Lung (tissue), 12 donors: ENCODE data around the gene LIN9. TPM values are rescaled to one million over a fixed set of nuclear protein-coding genes. Genes with fewer than 3 reads are reported as not detected.
A peak's percentile ranks its signal among the peaks of the same experiment; 100 is the strongest.

Experiments used
- ATAC-seq: fragments of 200-7000 bp; cut with Tn5 transposase; one replicate; pipeline ENCODE4 v1.9.1; 2020; ENCODE audit warnings: moderate number of reproducible peaks; ENCODE audit not compliant: insufficient read depth, low FRiP score
- DNase-seq, 3 donors: peaks; one replicate each; pipeline ENCODE4 v3.0.0-alpha.2; 2013 to 2017
- H3K27ac ChIP-seq, 2 donors: one replicate each; pipeline ENCODE4 v1.5.1; 2013; ENCODE audit warnings: mild to moderate bottlenecking in 2 of 2, moderate library complexity in 2 of 2, control low read depth in 1 of 2, inconsistent platforms in 1 of 2, low read depth in 1 of 2, low read length in 1 of 2
- H3K27me3 ChIP-seq, 3 donors: one replicate each; pipeline ENCODE4 v1.5.1; 2013; ENCODE audit warnings: low read length in 2 of 3; ENCODE audit not compliant: control insufficient read depth in 3 of 3, insufficient read depth in 3 of 3
- H3K36me3 ChIP-seq, 4 donors: one replicate each; pipeline ENCODE4 v1.5.1; 2013; ENCODE audit warnings: low read length in 4 of 4, mild to moderate bottlenecking in 1 of 4, moderate library complexity in 1 of 4; ENCODE audit not compliant: control insufficient read depth in 4 of 4, insufficient read depth in 4 of 4
- H3K4me1 ChIP-seq, 5 donors: one replicate each; pipeline ENCODE4 v1.5.1; 2013; ENCODE audit warnings: low read length in 5 of 5, mild to moderate bottlenecking in 2 of 5, moderate library complexity in 1 of 5; ENCODE audit not compliant: control insufficient read depth in 5 of 5, insufficient read depth in 5 of 5
- H3K4me3 ChIP-seq: one replicate; pipeline ENCODE4 v1.5.1; 2013; ENCODE audit warnings: mild to moderate bottlenecking, control low read depth, moderate library complexity
- H3K9ac ChIP-seq, 2 donors: one replicate each; pipeline ENCODE4 v1.5.1; 2013; ENCODE audit warnings: low read length in 2 of 2, control low read depth in 1 of 2; ENCODE audit not compliant: insufficient read depth in 1 of 2
- H3K9me3 ChIP-seq, 4 donors: one replicate each; pipeline ENCODE4 v1.5.1; 2013; ENCODE audit warnings: low read length in 3 of 4, mild to moderate bottlenecking in 1 of 4, moderate library complexity in 1 of 4; ENCODE audit not compliant: control insufficient read depth in 4 of 4, insufficient read depth in 3 of 4
- WGBS, 2 donors: extraction: QIAGEN DNeasy Blood & Tissue Kit; methylation state at CpG; one replicate each; pipeline ENCODE4 v1.1.7; 2013; 5-methylcytosine and 5-hydroxymethylcytosine counted together
- polyA plus RNA-seq, 2 donors: library from polyadenylated mRNA; stranded (reverse); fragments of 200-250 nt; gene quantifications; one replicate each; pipeline ENCODE4 v1.2.1, GENCODE V29; 2013
- total RNA-seq, 2 donors: library from RNA; depleted of rRNA in 1 of 2; stranded (reverse); fragments of >200 nt in 1 of 2; gene quantifications; one replicate each; pipeline ENCODE4 v1.2.1, GENCODE V29; 2014 to 2021
- TF ChIP-seq, protein P1 (sequence below): IDR thresholded peaks from 2 replicates; pipeline ENCODE4 v1.5.1; 2012; ENCODE audit warnings: mild to moderate bottlenecking; ENCODE audit errors: control extremely low read depth, extremely low read depth
- donor health status: control.
- donor health status: control.
- donor health status: Bipolar disorder and iron deficiency.
- donor health status: healthy.
- donor health status: DM: yes; HTN: yes; CAD: no.

The LIN9 gene
- total and polyA plus RNA-seq, 4 donors = 1.4 to 9.7 (median 2.4) TPM

DNA sequence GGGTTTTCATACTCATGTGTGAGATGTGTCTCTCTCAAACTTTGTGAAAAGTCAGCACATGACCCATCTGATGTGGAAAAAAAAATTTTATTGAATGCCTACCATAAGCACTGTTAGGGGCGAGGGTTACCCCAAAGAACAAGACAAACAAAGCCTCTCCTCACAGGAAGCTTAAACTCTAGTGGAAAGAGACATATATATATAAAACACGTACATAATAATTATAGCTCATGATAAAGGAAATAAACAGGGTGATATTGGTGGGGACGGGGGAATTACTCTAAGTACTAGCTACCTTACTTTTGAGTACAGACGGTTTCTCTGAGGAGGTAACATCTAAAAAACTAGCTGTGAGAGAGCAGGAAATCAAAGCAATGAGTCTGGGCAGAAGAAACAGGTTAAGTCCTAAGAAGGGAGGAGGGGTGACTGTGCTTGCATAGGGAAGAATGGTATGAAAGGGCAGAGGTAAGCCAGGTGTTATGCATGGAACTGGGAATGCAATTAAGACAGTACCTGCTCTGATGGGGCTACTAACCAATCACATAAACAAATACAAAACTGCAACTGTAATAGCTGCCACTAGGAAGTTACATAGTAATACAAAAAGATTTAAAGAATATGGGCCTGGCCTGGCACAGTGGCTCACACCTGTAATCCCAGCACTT lies 4.5 kb downstream of the LIN9 start:
- Histone ChIP-seq H3K27me3 (no peaks in the 10 kb centered on the region), H3K4me3 (no peak overlapping the region), H3K36me3 (no peaks in the 10 kb centered on the region), H3K27ac (peak overlapping the region in 1 of 2 donors; percentile 51), H3K9me3 (no peaks in the 10 kb centered on the region), H3K9ac (no peak overlapping the region), H3K4me1 (peaks cover 0 to 10% (median 4%) of the 10 kb centered on the region in 5 donors)
- WGBS, 2 donors = 92 to 94% methylated on average over 4 of the region's 4 CpGs
- TF ChIP-seq, protein P1, sequence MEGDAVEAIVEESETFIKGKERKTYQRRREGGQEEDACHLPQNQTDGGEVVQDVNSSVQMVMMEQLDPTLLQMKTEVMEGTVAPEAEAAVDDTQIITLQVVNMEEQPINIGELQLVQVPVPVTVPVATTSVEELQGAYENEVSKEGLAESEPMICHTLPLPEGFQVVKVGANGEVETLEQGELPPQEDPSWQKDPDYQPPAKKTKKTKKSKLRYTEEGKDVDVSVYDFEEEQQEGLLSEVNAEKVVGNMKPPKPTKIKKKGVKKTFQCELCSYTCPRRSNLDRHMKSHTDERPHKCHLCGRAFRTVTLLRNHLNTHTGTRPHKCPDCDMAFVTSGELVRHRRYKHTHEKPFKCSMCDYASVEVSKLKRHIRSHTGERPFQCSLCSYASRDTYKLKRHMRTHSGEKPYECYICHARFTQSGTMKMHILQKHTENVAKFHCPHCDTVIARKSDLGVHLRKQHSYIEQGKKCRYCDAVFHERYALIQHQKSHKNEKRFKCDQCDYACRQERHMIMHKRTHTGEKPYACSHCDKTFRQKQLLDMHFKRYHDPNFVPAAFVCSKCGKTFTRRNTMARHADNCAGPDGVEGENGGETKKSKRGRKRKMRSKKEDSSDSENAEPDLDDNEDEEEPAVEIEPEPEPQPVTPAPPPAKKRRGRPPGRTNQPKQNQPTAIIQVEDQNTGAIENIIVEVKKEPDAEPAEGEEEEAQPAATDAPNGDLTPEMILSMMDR = no peak
- ATAC-seq = no peak
- no peak for DNase-seq

- DNase-seq (no peak), ATAC-seq (no peak)
- H3K27ac ChIP-seq = no peak overlapping the region
- no peak overlapping the region for H3K9ac ChIP-seq
- no peaks in the 10 kb centered on the region for H3K9me3 ChIP-seq
- H3K27me3 ChIP-seq = no peaks in the 10 kb centered on the region
- no peak overlapping the region for H3K4me3 ChIP-seq
- WGBS, 2 donors = 92 to 97% methylated on average over 1 of the region's 1 CpG
- H3K36me3 ChIP-seq = peaks cover 0 to 4% (median 4%) of the 10 kb centered on the region in 4 donors
- TF ChIP-seq, protein P1 = no peak
- peaks cover 0 to 10% (median 0%) of the 10 kb centered on the region in 5 donors for H3K4me1 ChIP-seq
These were observed 6.2 kb downstream of the LIN9 start for GRCh38 chr1:226302731-226303130.

DNA sequence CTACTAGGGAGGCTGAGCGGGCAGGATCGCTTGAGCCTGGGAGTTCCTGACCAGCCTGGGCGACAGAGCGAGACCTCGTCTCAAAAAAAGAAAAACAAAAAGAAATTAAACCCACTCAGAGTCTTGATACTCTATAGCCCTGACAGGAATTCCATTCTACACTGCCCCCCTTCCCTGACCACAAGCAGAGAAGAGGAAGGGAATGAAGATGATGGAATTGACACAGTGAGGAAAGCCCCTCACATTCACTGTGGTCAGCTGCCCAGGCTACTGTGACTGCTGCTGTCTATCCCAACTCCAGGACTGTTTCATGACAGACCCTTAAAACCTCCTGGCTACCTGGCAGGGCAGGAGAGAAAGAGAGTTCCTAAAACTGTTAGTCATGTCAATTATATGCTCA lies 12.1 kb downstream of the LIN9 start:
- H3K36me3 ChIP-seq = peaks cover 2 to 7% (median 4%) of the 10 kb centered on the region in 4 donors
- 99% methylated on average over 5 of the region's 5 CpGs for WGBS, 2 donors

More for the DNA sequence above, 12.1 kb downstream of the LIN9 start:
- Histone ChIP-seq H3K4me3 (no peak overlapping the region), H3K4me1 (peaks cover 0 to 5% (median 0%) of the 10 kb centered on the region in 5 donors), H3K9me3 (no peaks in the 10 kb centered on the region), H3K27ac (no peak overlapping the region), H3K27me3 (no peaks in the 10 kb centered on the region), H3K9ac (no peak overlapping the region)
- TF ChIP-seq, protein P1 = no peak
- DNase-seq (no peak), ATAC-seq (no peak)
